Esophagus (tissue), 2 donors: ENCODE data around the gene PDGFC. TPM values are rescaled to one million over a fixed set of nuclear protein-coding genes. Genes with fewer than 3 reads are reported as not detected.

ENCODE experiments used
- H3K27ac ChIP-seq, 2 donors: one replicate each; pipeline ENCODE4 v1.5.1; 2013; ENCODE audit warnings: low read depth in 2 of 2, mild to moderate bottlenecking in 2 of 2, inconsistent platforms in 1 of 2, low read length in 1 of 2, moderate library complexity in 1 of 2
- H3K27me3 ChIP-seq, 2 donors: one replicate each; pipeline ENCODE4 v1.6.1; 2013; ENCODE audit warnings: low read length in 2 of 2, control low read depth in 1 of 2, mild to moderate bottlenecking in 1 of 2; ENCODE audit not compliant: insufficient read depth in 2 of 2, control insufficient read depth in 1 of 2
- H3K36me3 ChIP-seq, 2 donors: one replicate each; pipeline ENCODE4 v1.6.1; 2013; ENCODE audit warnings: low read length in 1 of 2; ENCODE audit not compliant: control insufficient read depth in 2 of 2, insufficient read depth in 2 of 2
- H3K4me1 ChIP-seq, 2 donors: one replicate each; pipeline ENCODE4 v1.6.1; 2013; ENCODE audit warnings: low read length in 1 of 2; ENCODE audit not compliant: control insufficient read depth in 2 of 2, insufficient read depth in 2 of 2
- H3K4me3 ChIP-seq, 2 donors: one replicate each; pipeline ENCODE4 v1.5.1; 2013; ENCODE audit warnings: low read length in 2 of 2, mild to moderate bottlenecking in 2 of 2, low read depth in 1 of 2, moderate library complexity in 1 of 2
- H3K9me3 ChIP-seq, 2 donors: one replicate each; pipeline ENCODE4 v1.6.1; 2013; ENCODE audit warnings: mild to moderate bottlenecking in 2 of 2, low read depth in 1 of 2, low read length in 1 of 2, moderate library complexity in 1 of 2; ENCODE audit not compliant: control insufficient read depth in 2 of 2, insufficient read depth in 1 of 2
- WGBS, 2 donors: extraction: QIAGEN DNeasy Blood & Tissue Kit; methylation state at CpG; one replicate each; pipeline ENCODE4 v1.1.7; 2013; 5-methylcytosine and 5-hydroxymethylcytosine counted together
- polyA plus RNA-seq, 2 donors: library from polyadenylated mRNA; stranded (reverse); fragments of 200-250 nt; gene quantifications; one replicate each; pipeline ENCODE4 v1.2.3, GENCODE V29; 2013
- donor health status: healthy with polysubstance abuse.
- donor health status: Bipolar disorder and iron deficiency.

PDGFC gene
- polyA plus RNA-seq, 2 donors = 0.98 to 2.4 TPM

GRCh38 chr4:156764145-156764544, 207.5 kb downstream of the PDGFC start:
- Histone ChIP-seq H3K27ac (no peak overlapping the region), H3K27me3 (no peaks in the 10 kb centered on the region), H3K4me3 (no peak overlapping the region), H3K4me1 (no peaks in the 10 kb centered on the region), H3K9me3 (no peaks in the 10 kb centered on the region), H3K36me3 (no peaks in the 10 kb centered on the region)
- WGBS, 2 donors = 38 to 57% methylated on average over 2 of the region's 2 CpGs

GRCh38 chr4:156763511-156763910, 208.1 kb downstream of the PDGFC start:
- Histone ChIP-seq H3K27me3 (no peaks in the 10 kb centered on the region), H3K9me3 (no peaks in the 10 kb centered on the region), H3K4me1 (no peaks in the 10 kb centered on the region), H3K4me3 (no peak overlapping the region), H3K27ac (no peak overlapping the region), H3K36me3 (no peaks in the 10 kb centered on the region)
- 45 to 73% methylated on average over 2 of the region's 2 CpGs for WGBS, 2 donors

DNA sequence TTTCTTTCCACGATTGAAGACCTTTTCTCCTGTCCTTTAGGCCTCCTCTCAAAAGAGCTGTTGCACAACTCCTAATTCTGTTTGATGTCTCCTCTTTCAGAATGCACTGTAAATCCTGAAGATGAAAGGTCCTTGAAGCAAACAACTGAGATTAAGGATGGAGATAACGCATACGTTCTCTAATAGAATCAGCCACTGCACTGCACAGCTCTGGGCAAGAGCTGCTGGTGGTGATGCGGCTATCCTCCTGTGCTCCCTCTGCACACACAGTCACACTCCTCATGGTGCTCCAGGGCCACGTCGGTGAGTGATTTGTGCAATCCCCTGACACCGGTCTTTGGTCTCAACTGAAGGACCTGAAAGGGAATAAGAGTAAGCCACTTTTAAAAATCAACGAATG, 208.7 kb downstream of the PDGFC start:
- WGBS, 2 donors = 80 to 85% methylated on average over 8 of the region's 8 CpGs
- Histone ChIP-seq H3K4me1 (no peaks in the 10 kb centered on the region), H3K9me3 (no peaks in the 10 kb centered on the region), H3K27ac (no peak overlapping the region), H3K36me3 (no peaks in the 10 kb centered on the region), H3K27me3 (no peaks in the 10 kb centered on the region), H3K4me3 (no peak overlapping the region)

DNA sequence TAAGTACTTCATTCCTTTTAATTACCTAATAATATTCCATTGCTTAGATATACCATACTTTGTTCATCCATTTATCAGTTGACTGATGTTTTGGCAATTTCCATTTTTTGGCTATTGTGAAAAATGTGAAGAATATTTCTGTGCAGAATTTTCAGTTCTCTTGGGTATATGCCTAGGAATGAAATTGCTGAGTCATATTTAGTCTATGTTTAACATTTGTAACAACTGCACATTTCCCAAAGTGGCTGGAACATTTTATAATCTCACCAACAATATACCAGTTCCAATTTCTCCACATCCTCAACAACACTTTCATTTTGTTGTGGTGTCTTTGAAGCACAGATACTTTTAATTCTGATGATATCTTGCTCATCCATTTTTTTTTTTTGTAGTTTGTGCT, 215.5 kb downstream of the PDGFC start:
- Histone ChIP-seq H3K4me1 (no peaks in the 10 kb centered on the region), H3K36me3 (no peaks in the 10 kb centered on the region), H3K4me3 (no peak overlapping the region), H3K9me3 (no peaks in the 10 kb centered on the region), H3K27me3 (no peaks in the 10 kb centered on the region), H3K27ac (no peak overlapping the region)

GRCh38 chr4:156754832-156755570, 216.6 kb downstream of the PDGFC start:
- Histone ChIP-seq H3K27ac (no peak overlapping the region), H3K9me3 (no peaks in the 10 kb centered on the region), H3K36me3 (no peaks in the 10 kb centered on the region), H3K27me3 (no peaks in the 10 kb centered on the region), H3K4me1 (no peaks in the 10 kb centered on the region), H3K4me3 (no peak overlapping the region)
- WGBS, 2 donors = 77 to 92% methylated on average over 5 of the region's 5 CpGs

- Histone ChIP-seq H3K27me3 (no peaks in the 10 kb centered on the region), H3K36me3 (no peaks in the 10 kb centered on the region), H3K4me3 (no peak overlapping the region), H3K27ac (no peak overlapping the region), H3K9me3 (peaks cover 0 to 2% of the 10 kb centered on the region in 2 donors), H3K4me1 (no peaks in the 10 kb centered on the region)
- WGBS, 2 donors = 32 to 42% methylated on average over 1 of the region's 1 CpG
Measured at GRCh38 chr4:156751486-156751885, 220.1 kb downstream of the PDGFC start.

- H3K9me3 ChIP-seq = peaks cover 0 to 2% of the 10 kb centered on the region in 2 donors
- no peaks in the 10 kb centered on the region for H3K4me1 ChIP-seq
- H3K27ac ChIP-seq = no peak overlapping the region
- no peak overlapping the region for H3K4me3 ChIP-seq
- no peaks in the 10 kb centered on the region for H3K27me3 ChIP-seq
- no peaks in the 10 kb centered on the region for H3K36me3 ChIP-seq
- WGBS, 2 donors = 89 to 93% methylated on average over 5 of the region's 5 CpGs
Measured at GRCh38 chr4:156749426-156750403, 221.9 kb downstream of the PDGFC start.

DNA sequence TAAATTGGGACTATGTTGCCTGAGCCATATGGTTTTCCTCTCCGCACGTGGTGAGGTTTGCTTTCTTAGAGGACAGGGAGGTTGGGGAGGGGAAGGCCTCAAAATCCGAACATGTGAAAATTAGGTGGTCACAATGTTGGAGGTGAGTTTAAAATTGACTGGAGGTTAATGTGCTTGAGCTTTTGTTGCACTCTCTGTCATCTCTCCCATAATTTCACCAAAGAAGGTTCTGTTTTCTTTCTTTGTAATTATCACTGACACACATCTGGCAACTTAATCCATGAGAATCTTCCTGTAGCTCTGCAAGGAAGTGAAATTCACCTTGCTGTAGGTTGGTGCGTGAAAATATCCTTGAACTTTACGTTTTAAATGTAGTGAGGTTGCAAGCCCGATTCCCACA, 225.5 kb downstream of the PDGFC start:
- WGBS, 2 donors = 80 to 82% methylated on average over 6 of the region's 6 CpGs
- H3K36me3 ChIP-seq = no peaks in the 10 kb centered on the region
- no peak overlapping the region for H3K27ac ChIP-seq
- H3K27me3 ChIP-seq = no peaks in the 10 kb centered on the region
- no peaks in the 10 kb centered on the region for H3K4me1 ChIP-seq
- H3K4me3 ChIP-seq = no peak overlapping the region
- peaks cover 0 to 2% of the 10 kb centered on the region in 2 donors for H3K9me3 ChIP-seq

DNA sequence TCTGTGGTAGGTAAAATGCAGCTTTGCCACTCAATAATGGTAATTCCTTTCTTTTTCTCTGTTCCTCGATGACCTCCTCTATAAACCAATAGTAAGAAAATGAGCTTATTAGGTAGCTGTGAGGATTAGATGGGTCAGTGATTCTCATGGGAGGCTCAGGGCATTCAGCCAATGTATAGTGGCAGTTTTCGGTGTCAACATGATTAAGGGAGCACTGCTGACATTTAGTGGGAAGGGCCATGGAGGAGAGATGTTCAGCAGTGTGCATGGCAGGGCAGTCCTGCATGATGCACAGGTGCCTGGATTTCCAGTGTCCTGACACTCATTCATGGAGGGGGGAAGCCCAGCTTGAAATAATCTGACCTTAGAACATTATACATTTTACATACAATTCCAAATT, 232.8 kb downstream of the PDGFC start:
- no peaks in the 10 kb centered on the region for H3K36me3 ChIP-seq

More for the DNA sequence above, 232.8 kb downstream of the PDGFC start:
- H3K4me3 ChIP-seq = no peak overlapping the region
- 80 to 84% methylated on average over 2 of the region's 2 CpGs for WGBS, 2 donors
- H3K27ac ChIP-seq = no peak overlapping the region
- H3K4me1 ChIP-seq = no peaks in the 10 kb centered on the region
- no peaks in the 10 kb centered on the region for H3K9me3 ChIP-seq
- H3K27me3 ChIP-seq = no peaks in the 10 kb centered on the region
